GM18505 (cell line): ENCODE measurements around the gene DIP2C.
"Not testable (repeated sequence)": the region's sequence is repeated elsewhere in the genome, so short reads cannot be mapped to it uniquely, and the experiment has no call there.

Experiments
- ATAC-seq: cut with Tn5 transposase; IDR thresholded peaks from one replicate; pipeline ENCODE4 v1.9.1; 2021; ENCODE audit not compliant: unreplicated experiment
- POLR2A ChIP-seq: IDR thresholded peaks from 4 replicates; pipeline ENCODE4 v1.6.1; 2011; ENCODE audit warnings: borderline replicate concordance; ENCODE audit not compliant: insufficient read depth, insufficient read length; ENCODE audit errors: extremely low read depth

Gene DIP2C

GRCh38 chr10:372566-372965 lies 316.9 kb downstream of the DIP2C start:
- no peak for ATAC-seq
- no peak for TF ChIP-seq POLR2A

DNA sequence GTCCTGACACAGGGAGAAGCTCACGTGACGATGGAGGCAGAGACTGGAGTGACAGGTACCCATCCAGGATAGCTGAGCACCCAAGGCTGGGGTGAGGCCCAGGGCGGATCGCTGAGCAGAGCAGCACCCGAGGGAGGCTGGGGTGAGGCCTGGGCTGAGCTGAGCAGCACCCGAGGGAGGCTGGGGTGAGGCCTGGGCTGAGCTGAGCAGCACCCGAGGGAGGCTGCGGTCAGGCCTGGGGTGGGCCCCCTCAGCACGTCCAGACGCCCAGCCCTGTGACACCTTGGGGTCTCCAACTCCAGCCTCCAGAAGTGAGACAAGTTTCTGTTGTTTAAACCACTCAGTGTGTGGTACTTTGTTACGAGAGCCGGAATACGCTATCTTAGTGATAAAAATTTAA lies 318.0 kb downstream of the DIP2C start:
- no peak for ATAC-seq
- no peak for TF ChIP-seq POLR2A

DNA sequence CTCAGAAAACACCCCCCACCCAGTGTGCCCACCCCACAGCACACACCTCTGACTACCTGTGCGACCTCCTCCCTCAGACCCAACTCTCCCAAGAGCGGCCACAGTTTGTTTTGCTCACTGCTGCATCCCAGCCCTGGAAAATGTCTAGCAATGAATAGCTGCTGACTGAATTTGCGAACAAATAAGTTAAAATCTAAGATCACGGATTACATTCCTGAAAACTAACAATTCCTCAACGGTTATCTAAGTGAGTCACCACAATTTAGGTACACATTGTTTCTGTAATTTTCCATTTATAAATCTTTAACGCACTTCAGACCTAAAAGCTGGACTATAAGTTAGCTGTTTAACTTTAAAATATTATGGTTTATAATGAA lies 319.0 kb downstream of the DIP2C start:
- TF ChIP-seq POLR2A: no peak
- ATAC-seq: no peak

DNA sequence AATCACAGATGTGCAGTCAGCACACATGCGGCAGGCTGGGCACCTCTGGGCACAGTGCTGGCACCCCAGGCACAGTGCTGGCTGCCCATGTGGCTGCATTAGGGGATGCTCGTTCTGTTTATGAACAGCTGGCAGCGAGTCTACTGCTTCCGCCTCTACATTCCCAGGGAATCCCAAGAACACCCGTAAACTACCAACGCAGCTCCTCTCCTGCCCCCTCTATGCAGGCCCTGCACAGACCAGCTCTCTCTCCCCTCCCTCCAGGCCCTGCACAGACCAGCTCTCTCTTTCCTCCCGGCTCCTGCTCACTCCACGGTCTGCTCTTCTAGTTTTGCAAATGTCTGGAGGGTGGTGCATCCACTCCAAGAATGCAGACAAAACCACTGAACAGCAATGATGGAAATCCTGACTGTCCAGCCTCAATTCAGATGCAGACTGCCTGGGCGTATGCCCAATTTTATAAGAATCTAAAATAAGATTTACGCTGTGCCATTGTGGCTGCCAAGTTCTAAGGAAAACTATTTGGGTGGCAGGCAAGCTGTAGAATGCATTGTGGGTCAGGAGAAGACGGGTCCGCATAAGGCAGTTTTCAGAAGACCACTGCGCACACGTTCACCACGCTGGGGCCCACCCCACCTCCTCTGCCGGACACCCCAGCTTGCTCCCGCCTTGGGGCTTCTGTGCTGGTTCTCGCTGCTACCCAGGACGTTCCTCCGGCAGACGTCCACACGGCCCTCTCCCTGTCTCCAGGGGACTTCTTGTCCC lies 319.6 kb downstream of the DIP2C start:
- no peak for TF ChIP-seq POLR2A
- no peak for ATAC-seq

GRCh38 chr10:369221-369683 lies 320.2 kb downstream of the DIP2C start:
- no peak for ATAC-seq
- no peak for TF ChIP-seq POLR2A

- ATAC-seq: no peak
Measured at GRCh38 chr10:368579-369220, 320.8 kb downstream of the DIP2C start.

GRCh38 chr10:368107-368506 lies 321.4 kb downstream of the DIP2C start:
- ATAC-seq: not testable (repeated sequence)

More at GRCh38 chr10:368579-369220, 320.8 kb downstream of the DIP2C start:
- TF ChIP-seq POLR2A: no peak

GRCh38 chr10:367636-368035 lies 321.8 kb downstream of the DIP2C start:
- no peak for TF ChIP-seq POLR2A
- no peak for ATAC-seq

- no peak for TF ChIP-seq POLR2A
- no peak for ATAC-seq
Measured at GRCh38 chr10:366186-366585, 323.3 kb downstream of the DIP2C start.

- ATAC-seq: no peak
- no peak for TF ChIP-seq POLR2A
Measured at GRCh38 chr10:364267-364775, 325.1 kb downstream of the DIP2C start.

GRCh38 chr10:363152-363551 lies 326.3 kb downstream of the DIP2C start:
- ATAC-seq: no peak
- TF ChIP-seq POLR2A: no peak

GRCh38 chr10:361203-362081 lies 328.0 kb downstream of the DIP2C start:
- ATAC-seq: no peak
- TF ChIP-seq POLR2A: no peak

DNA sequence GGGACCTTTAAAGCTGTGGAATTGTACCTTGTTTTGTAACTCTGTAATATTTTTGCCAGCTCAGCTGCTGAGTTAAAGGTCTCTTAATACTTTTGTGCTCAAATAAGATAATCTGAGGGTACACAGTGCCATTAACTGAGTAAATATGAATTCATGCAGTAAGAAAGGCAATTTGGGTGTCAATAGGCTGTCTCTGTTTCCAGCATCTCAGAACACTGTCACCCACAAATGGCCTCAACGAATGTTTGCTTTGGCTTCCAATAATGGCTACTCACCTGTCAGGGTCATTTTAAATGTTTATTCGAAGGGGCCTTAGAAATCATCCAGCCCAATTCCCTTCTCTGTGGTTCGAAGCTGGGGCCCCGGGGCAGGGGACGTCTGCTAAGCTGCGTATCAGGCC lies 328.8 kb downstream of the DIP2C start:
- TF ChIP-seq POLR2A: no peak
- ATAC-seq: no peak
